Glutamatergic neuron (in vitro differentiated cells): ENCODE measurements around the gene SEMA3F. TPM values are rescaled to one million over a fixed set of nuclear protein-coding genes. Genes with fewer than 3 reads are reported as not detected.

ENCODE experiments used
- DNase-seq: peaks from one replicate; pipeline ENCODE4 v3.0.0; 2022
- H3K27ac Mint-ChIP-seq: one replicate; pipeline ENCODE4 v1.8.0; 2020; ENCODE audit warnings: mild to moderate bottlenecking, mixed read lengths, inconsistent platforms; ENCODE audit not compliant: unreplicated experiment
- H3K27me3 Mint-ChIP-seq: one replicate; pipeline ENCODE4 v1.8.0; 2020; ENCODE audit warnings: mild to moderate bottlenecking, moderate library complexity, mixed read lengths, inconsistent platforms; ENCODE audit not compliant: unreplicated experiment
- H3K36me3 Mint-ChIP-seq: one replicate; pipeline ENCODE4 v1.8.0; 2020; ENCODE audit warnings: mild to moderate bottlenecking, mixed read lengths, inconsistent platforms; ENCODE audit not compliant: unreplicated experiment
- H3K4me1 Mint-ChIP-seq: one replicate; pipeline ENCODE4 v1.8.0; 2020; ENCODE audit warnings: mild to moderate bottlenecking, low read depth, mixed read lengths, inconsistent platforms; ENCODE audit not compliant: unreplicated experiment
- H3K4me3 Mint-ChIP-seq: one replicate; pipeline ENCODE4 v1.8.0; 2020; ENCODE audit warnings: mild to moderate bottlenecking, mixed read lengths, inconsistent platforms; ENCODE audit not compliant: unreplicated experiment
- H3K9me3 Mint-ChIP-seq: one replicate; pipeline ENCODE4 v1.8.0; 2020; ENCODE audit warnings: mild to moderate bottlenecking, moderate library complexity, mixed read lengths, inconsistent platforms; ENCODE audit not compliant: unreplicated experiment
- CTCF ChIP-seq: fragments of 200-600 bp; sonication (generic); IDR thresholded peaks from one replicate; pipeline ENCODE4 v1.5.0; 2021; ENCODE audit not compliant: partially characterized antibody, unreplicated experiment
- total RNA-seq: library from RNA; stranded (reverse); fragmentation: NEBNext Ultra II Directional; extraction: Animal tissue kit (Norgen Biotek cat#: 25700); gene quantifications from one replicate; pipeline ENCODE4 v1.2.1, GENCODE V29; 2021; ENCODE audit not compliant: unreplicated experiment

Gene SEMA3F
- total RNA-seq, 1 donor from 2014 or later = 41.2 TPM

GRCh38 chr3:50139718-50140423 is 15.3 kb upstream of the SEMA3F start:
- Mint-ChIP-seq H3K27me3 (peaks cover 10% of the 10 kb centered on the region), H3K9me3 (peaks cover 3% of the 10 kb centered on the region), H3K4me1 (no peaks in the 10 kb centered on the region), H3K36me3 (no peaks in the 10 kb centered on the region), H3K4me3 (no peak overlapping the region), H3K27ac (no peak overlapping the region)
- no peak for DNase-seq
- TF ChIP-seq CTCF = no peak

DNA sequence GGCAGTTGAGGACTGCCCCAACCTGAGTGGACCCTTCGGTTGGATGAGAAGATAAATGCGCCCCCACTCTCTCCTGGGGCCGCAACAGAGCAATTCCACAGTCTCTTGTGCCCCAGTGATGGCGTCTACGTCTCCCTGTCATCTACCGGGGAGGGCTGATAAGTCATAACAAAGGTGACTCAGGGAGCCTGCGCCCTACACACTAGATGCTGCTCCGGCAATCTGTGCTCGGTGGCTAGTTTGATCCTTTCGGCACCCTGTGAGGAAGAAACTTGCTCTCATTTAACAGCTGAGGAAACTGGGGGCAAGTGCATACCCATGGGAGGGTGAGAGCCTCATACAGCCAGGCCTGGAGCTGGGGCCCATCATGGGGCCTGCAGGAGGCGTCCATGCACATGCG is 14.1 kb upstream of the SEMA3F start:
- no peaks in the 10 kb centered on the region for H3K4me1 Mint-ChIP-seq
- no peak for TF ChIP-seq CTCF
- DNase-seq = no peak
- H3K9me3 Mint-ChIP-seq = peaks cover 4% of the 10 kb centered on the region
- no peak overlapping the region for H3K4me3 Mint-ChIP-seq
- peaks cover 11% of the 10 kb centered on the region for H3K27me3 Mint-ChIP-seq
- H3K27ac Mint-ChIP-seq = no peak overlapping the region
- H3K36me3 Mint-ChIP-seq = no peaks in the 10 kb centered on the region

- Mint-ChIP-seq H3K27ac (no peak overlapping the region), H3K9me3 (peaks cover 5% of the 10 kb centered on the region), H3K36me3 (no peaks in the 10 kb centered on the region), H3K4me1 (peaks cover 2% of the 10 kb centered on the region), H3K27me3 (peaks cover 5% of the 10 kb centered on the region), H3K4me3 (no peak overlapping the region)
- no peak for TF ChIP-seq CTCF
- DNase-seq = no peak
These were observed 8.7 kb upstream of the SEMA3F start for GRCh38 chr3:50146316-50146901.

- H3K27me3 Mint-ChIP-seq = peaks cover 5% of the 10 kb centered on the region
- no peak for TF ChIP-seq CTCF
- DNase-seq = no peak
- H3K27ac Mint-ChIP-seq = no peak overlapping the region
- no peaks in the 10 kb centered on the region for H3K36me3 Mint-ChIP-seq
- peaks cover 2% of the 10 kb centered on the region for H3K4me1 Mint-ChIP-seq
- H3K4me3 Mint-ChIP-seq = no peak overlapping the region
- H3K9me3 Mint-ChIP-seq = peaks cover 2% of the 10 kb centered on the region
These were observed 8.1 kb upstream of the SEMA3F start for GRCh38 chr3:50147016-50147415.

DNA sequence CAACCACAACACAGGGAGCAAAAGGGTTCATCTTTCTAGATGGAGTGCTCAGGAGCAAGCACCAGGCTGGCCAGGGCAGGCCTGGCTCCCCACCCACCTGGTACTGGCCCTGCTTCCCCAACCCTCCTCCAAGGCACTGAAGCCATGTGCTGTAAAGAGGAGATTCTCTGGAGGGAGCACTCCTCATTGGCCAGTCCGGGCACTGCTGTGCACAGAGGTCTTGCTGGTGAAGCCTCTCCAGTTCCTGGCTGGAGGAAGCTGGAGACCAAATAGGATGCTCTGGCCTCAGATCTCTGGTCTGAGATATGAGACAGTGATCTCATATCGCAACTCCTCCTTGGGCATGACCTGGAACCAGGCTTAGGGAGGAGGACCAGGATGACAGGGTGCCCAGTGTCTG is 7.7 kb upstream of the SEMA3F start:
- Mint-ChIP-seq H3K9me3 (peaks cover 2% of the 10 kb centered on the region), H3K27ac (no peak overlapping the region), H3K36me3 (no peaks in the 10 kb centered on the region), H3K27me3 (peaks cover 2% of the 10 kb centered on the region), H3K4me3 (no peak overlapping the region), H3K4me1 (peaks cover 2% of the 10 kb centered on the region)
- DNase-seq = no peak
- TF ChIP-seq CTCF = no peak
